Stimulated activated CD4-positive, alpha-beta T cell treated with anti-CD3 and anti-CD28 coated beads, Interleukin-4, amount 100 ng/mL, for 4 hours (primary cell): Measurements from ENCODE around the gene MTFMT.

Experiments used
- DNase-seq, 2 experiments: peaks; one replicate each; pipeline ENCODE4 v3.0.0-alpha.2; 2020

MTFMT gene

DNA sequence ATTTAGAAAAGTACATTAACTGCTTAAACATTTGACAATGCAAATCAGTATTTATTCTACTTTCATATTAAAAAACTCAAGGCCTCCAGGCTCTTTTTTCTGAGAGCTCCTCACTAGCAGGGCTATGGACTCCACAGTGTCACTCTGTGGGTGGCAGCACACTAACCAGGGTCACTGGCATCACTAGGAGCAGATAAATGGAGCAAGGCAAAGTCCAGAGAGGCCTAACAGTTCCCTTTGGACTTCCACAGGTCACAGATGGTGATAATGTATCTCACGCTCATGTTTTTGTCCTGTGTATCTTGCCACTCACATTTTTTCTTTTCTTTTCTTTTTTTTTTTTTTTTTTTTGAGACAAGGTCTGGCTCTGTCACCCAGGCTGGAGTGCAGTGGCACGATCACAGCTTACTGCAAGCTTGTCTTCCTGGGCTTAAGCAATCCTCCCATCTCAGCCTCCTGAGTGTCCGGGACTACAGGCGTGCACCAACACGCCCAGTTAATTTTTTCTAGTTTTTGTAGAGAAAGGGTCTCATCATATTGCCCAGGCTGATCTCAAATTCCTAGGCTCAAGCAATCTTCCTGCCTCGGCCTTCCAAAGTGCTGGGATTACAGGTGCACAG is 47.5 kb downstream of the MTFMT start:
- DNase-seq = no peak

- DNase-seq = no peak
These were observed 50.2 kb downstream of the MTFMT start for GRCh38 chr15:64979252-64979710.

DNA sequence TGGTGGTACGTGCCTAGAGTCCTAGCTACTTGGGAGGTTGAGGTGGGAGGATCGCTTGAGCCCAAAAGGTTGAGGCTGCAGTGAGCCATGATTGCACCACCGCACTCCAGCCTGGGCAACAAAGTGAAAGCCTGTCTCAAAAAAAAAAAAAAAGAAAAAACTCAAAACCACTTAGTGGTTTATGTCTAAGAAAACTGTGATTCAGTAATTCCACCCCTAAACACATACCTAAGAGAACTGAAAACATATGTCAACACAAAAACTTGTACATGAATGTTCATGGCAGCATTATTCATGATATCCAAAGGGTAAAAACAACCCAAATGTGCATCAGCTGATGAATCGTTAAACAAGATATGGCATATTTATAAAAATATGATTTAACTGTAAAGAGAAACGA is 54.0 kb downstream of the MTFMT start:
- DNase-seq = no peak

DNA sequence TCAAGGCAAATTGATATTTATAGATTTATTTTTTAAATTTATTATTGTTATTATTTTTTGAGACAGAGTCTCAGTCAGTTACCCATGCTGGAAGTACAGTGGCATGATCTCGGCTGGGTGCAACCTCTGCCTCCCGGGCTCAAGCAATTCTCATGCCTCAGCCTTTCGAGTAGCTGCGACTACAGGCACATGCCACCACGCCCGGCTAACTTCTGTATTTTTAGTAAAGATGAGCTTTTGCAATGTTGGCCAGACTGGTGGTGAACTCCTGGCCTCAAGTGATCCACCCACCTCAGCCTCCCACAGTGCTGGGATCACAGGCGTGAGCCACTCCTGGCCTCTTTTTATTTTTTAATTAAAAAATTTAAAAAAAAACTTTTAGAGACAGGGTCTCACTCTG is 58.7 kb downstream of the MTFMT start:
- no peak for DNase-seq

GRCh38 chr15:64969401-64969800 is 60.0 kb downstream of the MTFMT start:
- no peak for DNase-seq

DNA sequence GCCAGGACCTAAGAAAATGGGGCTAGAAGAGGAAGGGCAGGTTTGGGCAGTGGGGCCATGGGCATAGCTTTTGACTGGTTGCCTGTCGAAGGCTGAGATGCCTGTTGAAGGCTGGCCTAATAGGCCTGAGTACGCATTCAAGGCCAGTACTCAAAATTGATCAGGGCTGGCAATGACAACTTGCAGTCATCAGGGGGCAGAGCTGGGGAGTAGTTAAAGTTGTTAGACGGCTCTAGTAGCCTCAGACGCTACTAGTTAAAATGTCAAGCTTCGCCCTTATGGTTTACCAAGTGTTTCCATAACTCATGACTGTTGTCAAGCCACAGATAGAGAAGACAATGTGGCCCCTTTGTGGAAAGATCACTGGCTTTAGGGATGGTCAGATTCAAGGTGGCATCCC is 68.4 kb downstream of the MTFMT start:
- no peak for DNase-seq

DNA sequence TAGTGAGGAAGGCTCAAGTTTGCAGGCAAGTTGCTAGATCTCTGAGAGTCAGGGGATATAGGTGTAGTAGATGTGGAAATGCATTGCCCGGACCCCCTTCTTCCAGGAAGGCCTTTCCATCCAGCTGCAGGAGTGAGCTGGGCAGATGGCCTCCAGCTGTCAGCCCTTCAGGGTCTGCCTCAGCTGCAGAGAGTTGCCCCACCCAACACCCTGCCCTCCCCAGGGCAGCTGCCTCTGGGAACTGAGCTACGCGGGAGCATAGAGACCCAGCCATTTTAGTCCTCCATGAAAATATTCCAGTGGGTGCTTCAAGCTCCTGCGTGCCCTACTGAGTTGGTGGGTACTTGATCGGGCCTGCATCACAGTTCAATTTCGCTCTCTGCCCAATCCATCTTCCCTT is 69.3 kb downstream of the MTFMT start:
- DNase-seq = no peak

DNA sequence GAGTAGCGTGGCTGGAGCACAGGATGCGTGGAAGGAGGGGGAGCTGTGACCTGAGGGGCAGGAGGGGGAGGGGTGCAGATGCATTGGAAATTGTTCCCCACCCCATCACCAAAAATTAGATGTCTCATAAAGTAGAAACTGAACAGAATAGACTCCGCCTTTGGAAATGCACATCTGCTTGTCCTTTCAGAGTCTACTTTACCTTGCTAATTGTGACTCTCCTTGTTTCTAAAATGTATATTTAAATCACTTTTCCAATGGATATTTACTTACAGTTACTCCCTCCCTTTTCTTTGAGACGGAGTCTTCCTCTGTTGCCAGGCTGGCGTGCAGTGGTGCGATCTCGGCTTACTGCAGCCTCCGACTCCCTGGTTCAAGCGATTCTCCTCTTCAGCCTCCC is 70.3 kb downstream of the MTFMT start:
- no peak for DNase-seq

- DNase-seq = no peak
These were observed 75.0 kb downstream of the MTFMT start for GRCh38 chr15:64954395-64954794.

- DNase-seq = no peak
These were observed 77.5 kb downstream of the MTFMT start for GRCh38 chr15:64951777-64952418.
